ENCODE data around the gene RAB40C. TPM values are rescaled to one million over a fixed set of nuclear protein-coding genes. Genes with fewer than 3 reads are reported as not detected.

The RAB40C gene
- total RNA-seq, 1 donor from 2014 or later: 13.4 TPM

GRCh38 chr16:632486-633335 is 42.8 kb downstream of the RAB40C start:
- H3K4me3 Mint-ChIP-seq (ENCODE audit: low read depth): no peak overlapping the region
- H3K27ac Mint-ChIP-seq: no peak overlapping the region
- no peak for DNase-seq (ENCODE audit: low spot score)
- H3K36me3 Mint-ChIP-seq (ENCODE audit: low read depth): peaks cover 8% of the 10 kb centered on the region
- H3K27me3 Mint-ChIP-seq (ENCODE audit: low read depth): no peaks in the 10 kb centered on the region
- H3K4me1 Mint-ChIP-seq (ENCODE audit: low read depth): peaks cover 5% of the 10 kb centered on the region
- intact Hi-C loops (cut with micrococcal nuclease): no loop called here
- H3K9me3 Mint-ChIP-seq: no peaks in the 10 kb centered on the region

DNA sequence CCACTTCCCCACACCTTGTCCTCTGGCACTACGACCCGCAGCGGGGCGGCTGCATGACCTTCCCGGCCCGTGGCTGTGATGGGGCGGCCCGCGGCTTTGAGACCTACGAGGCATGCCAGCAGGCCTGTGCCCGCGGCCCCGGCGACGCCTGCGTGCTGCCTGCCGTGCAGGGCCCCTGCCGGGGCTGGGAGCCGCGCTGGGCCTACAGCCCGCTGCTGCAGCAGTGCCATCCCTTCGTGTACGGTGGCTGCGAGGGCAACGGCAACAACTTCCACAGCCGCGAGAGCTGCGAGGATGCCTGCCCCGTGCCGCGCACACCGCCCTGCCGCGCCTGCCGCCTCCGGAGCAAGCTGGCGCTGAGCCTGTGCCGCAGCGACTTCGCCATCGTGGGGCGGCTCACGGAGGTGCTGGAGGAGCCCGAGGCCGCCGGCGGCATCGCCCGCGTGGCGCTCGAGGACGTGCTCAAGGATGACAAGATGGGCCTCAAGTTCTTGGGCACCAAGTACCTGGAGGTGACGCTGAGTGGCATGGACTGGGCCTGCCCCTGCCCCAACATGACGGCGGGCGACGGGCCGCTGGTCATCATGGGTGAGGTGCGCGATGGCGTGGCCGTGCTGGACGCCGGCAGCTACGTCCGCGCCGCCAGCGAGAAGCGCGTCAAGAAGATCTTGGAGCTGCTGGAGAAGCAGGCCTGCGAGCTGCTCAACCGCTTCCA is 43.6 kb downstream of the RAB40C start:
- Mint-ChIP-seq H3K27me3 (ENCODE audit: low read depth) (no peaks in the 10 kb centered on the region), H3K27ac (no peak overlapping the region), H3K4me1 (ENCODE audit: low read depth) (peaks cover 5% of the 10 kb centered on the region), H3K9me3 (no peaks in the 10 kb centered on the region), H3K36me3 (ENCODE audit: low read depth) (peaks cover 8% of the 10 kb centered on the region), H3K4me3 (ENCODE audit: low read depth) (peak overlapping the region; percentile 74)
- DNase-seq (ENCODE audit: low spot score): no peak
- intact Hi-C loops (cut with micrococcal nuclease): no loop called here

- peaks cover 5% of the 10 kb centered on the region for H3K4me1 Mint-ChIP-seq (ENCODE audit: low read depth)
- no peaks in the 10 kb centered on the region for H3K27me3 Mint-ChIP-seq (ENCODE audit: low read depth)
- H3K9me3 Mint-ChIP-seq: no peaks in the 10 kb centered on the region
- H3K36me3 Mint-ChIP-seq (ENCODE audit: low read depth): peaks cover 8% of the 10 kb centered on the region
- H3K27ac Mint-ChIP-seq: no peak overlapping the region
- no peak for DNase-seq (ENCODE audit: low spot score)
- intact Hi-C loops (cut with micrococcal nuclease): no loop called here
- H3K4me3 Mint-ChIP-seq (ENCODE audit: low read depth): peak overlapping the region; percentile 74
Observed at GRCh38 chr16:634051-634670, 44.3 kb downstream of the RAB40C start.

- H3K36me3 Mint-ChIP-seq (ENCODE audit: low read depth): peaks cover 8% of the 10 kb centered on the region
- no peaks in the 10 kb centered on the region for H3K27me3 Mint-ChIP-seq (ENCODE audit: low read depth)
- intact Hi-C loops (cut with micrococcal nuclease): loop anchor here (5.0 kb wide), 2 partner anchors 47 to 108 kb away; partner anchors contain the start of genes CAPN15, JMJD8 and STUB1
- no peak for DNase-seq (ENCODE audit: low spot score)
- H3K9me3 Mint-ChIP-seq: no peaks in the 10 kb centered on the region
- H3K4me3 Mint-ChIP-seq (ENCODE audit: low read depth): peak overlapping the region; percentile 74
- H3K27ac Mint-ChIP-seq: peak overlapping the region; percentile 64
- peaks cover 5% of the 10 kb centered on the region for H3K4me1 Mint-ChIP-seq (ENCODE audit: low read depth)
Observed at GRCh38 chr16:634996-635395, 45.1 kb downstream of the RAB40C start.

GRCh38 chr16:635573-636205 is 45.8 kb downstream of the RAB40C start:
- Mint-ChIP-seq H3K9me3 (no peaks in the 10 kb centered on the region), H3K4me1 (ENCODE audit: low read depth) (peaks cover 8% of the 10 kb centered on the region), H3K4me3 (ENCODE audit: low read depth) (peak overlapping the region; percentile 90), H3K36me3 (ENCODE audit: low read depth) (peaks cover 8% of the 10 kb centered on the region), H3K27ac (no peak overlapping the region), H3K27me3 (ENCODE audit: low read depth) (no peaks in the 10 kb centered on the region)
- DNase-seq (ENCODE audit: low spot score): no peak
- intact Hi-C loops (cut with micrococcal nuclease): loop anchor here (1.0 to 5.0 kb wide), 3 partner anchors 46 to 108 kb away; partner anchors contain the start of genes CAPN15, JMJD8 and STUB1

GRCh38 chr16:636206-637080 is 46.6 kb downstream of the RAB40C start, which contains the start of gene METTL26:
Gene METTL26, minus strand, starts transcription at chr16:636305. Its CDS starts 15 bp downstream, at chr16:636290.
- intact Hi-C loops (cut with micrococcal nuclease): loop anchor here (1.0 to 5.0 kb wide), 3 partner anchors 46 to 109 kb away; partner anchors contain the start of genes CAPN15, JMJD8 and STUB1
- peak; percentile 91 for DNase-seq (ENCODE audit: low spot score)
- H3K4me1 Mint-ChIP-seq (ENCODE audit: low read depth): peaks cover 8% of the 10 kb centered on the region
- peak within 1 kb of the TSS; percentile 89 for H3K27ac Mint-ChIP-seq
- H3K36me3 Mint-ChIP-seq (ENCODE audit: low read depth): peaks cover 8% of the 10 kb centered on the region
- peak within 1 kb of the TSS; percentile 90 for H3K4me3 Mint-ChIP-seq (ENCODE audit: low read depth)
- no peaks in the 10 kb centered on the region for H3K27me3 Mint-ChIP-seq (ENCODE audit: low read depth)
- no peaks in the 10 kb centered on the region for H3K9me3 Mint-ChIP-seq

GRCh38 chr16:637081-638018 is 47.5 kb downstream of the RAB40C start:
- Mint-ChIP-seq H3K4me1 (ENCODE audit: low read depth) (peaks cover 8% of the 10 kb centered on the region), H3K9me3 (no peaks in the 10 kb centered on the region), H3K4me3 (ENCODE audit: low read depth) (peak overlapping the region; percentile 90), H3K36me3 (ENCODE audit: low read depth) (peaks cover 8% of the 10 kb centered on the region), H3K27me3 (ENCODE audit: low read depth) (no peaks in the 10 kb centered on the region), H3K27ac (no peak overlapping the region)
- DNase-seq (ENCODE audit: low spot score): peak; percentile 82
- intact Hi-C loops (cut with micrococcal nuclease): loop anchor here (5.0 kb wide), 2 partner anchors 45 to 110 kb away; partner anchors contain the start of genes CAPN15, JMJD8 and STUB1

DNA sequence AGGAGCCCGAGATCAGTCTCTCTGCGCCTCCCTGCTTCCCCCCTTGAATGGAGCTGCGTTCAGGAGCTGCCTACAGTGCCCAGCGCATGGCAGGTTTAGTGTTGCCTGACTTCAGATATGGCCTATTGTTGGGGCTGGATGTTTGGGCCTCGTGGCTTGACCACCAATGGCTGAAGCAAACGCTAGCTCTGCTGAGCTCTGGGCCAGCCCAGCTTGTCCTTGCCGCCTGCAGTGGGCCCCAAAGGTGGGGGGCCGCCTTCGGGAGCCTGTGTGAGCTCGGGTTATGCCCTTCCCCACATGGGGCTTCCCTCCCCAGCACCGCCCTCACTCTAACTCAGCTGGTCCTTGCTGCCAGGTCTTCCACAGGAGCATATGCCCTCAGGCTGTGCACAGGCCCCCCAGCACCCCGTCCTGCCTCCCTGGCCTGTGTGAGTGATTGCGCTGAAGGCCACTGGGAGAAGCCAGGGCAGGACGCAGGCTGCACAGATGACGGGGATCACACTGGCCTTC is 48.2 kb downstream of the RAB40C start:
- no peaks in the 10 kb centered on the region for H3K9me3 Mint-ChIP-seq
- H3K36me3 Mint-ChIP-seq (ENCODE audit: low read depth): peaks cover 8% of the 10 kb centered on the region
- peaks cover 8% of the 10 kb centered on the region for H3K4me1 Mint-ChIP-seq (ENCODE audit: low read depth)
- peak overlapping the region; percentile 21 for H3K4me3 Mint-ChIP-seq (ENCODE audit: low read depth)
- H3K27ac Mint-ChIP-seq: no peak overlapping the region
- intact Hi-C loops (cut with micrococcal nuclease): loop anchor here (5.0 kb wide), 2 partner anchors 44 to 111 kb away; partner anchors contain the start of genes CAPN15, JMJD8 and STUB1
- no peaks in the 10 kb centered on the region for H3K27me3 Mint-ChIP-seq (ENCODE audit: low read depth)
- DNase-seq (ENCODE audit: low spot score): no peak

DNA sequence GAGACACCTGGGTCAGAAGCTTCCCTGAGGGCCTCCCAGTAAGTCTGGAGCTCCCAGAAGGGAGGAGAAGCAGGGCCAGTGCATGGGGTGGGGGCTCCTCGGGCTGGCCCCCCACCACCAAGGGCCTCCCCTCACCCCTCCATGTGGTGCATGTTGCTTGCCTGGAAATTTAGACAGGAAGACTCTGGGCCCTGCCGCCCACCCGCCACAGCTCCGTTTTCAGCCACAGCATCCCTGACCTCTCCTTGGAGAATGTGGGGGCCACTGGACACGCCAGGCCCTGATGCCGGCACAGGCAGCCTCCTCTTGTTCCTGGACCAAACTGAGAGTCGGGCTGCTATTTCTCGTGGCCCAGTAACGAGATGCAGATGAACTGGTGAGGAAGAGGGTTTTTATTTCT is 49.0 kb downstream of the RAB40C start:
- DNase-seq (ENCODE audit: low spot score): no peak
- Mint-ChIP-seq H3K4me1 (ENCODE audit: low read depth) (peaks cover 8% of the 10 kb centered on the region), H3K27ac (no peak overlapping the region), H3K36me3 (ENCODE audit: low read depth) (peaks cover 12% of the 10 kb centered on the region), H3K27me3 (ENCODE audit: low read depth) (no peaks in the 10 kb centered on the region), H3K9me3 (no peaks in the 10 kb centered on the region), H3K4me3 (ENCODE audit: low read depth) (no peak overlapping the region)
- intact Hi-C loops (cut with micrococcal nuclease): loop anchor here (5.0 kb wide), 2 partner anchors 43 to 112 kb away; partner anchors contain the start of genes CAPN15, JMJD8 and STUB1

DNA sequence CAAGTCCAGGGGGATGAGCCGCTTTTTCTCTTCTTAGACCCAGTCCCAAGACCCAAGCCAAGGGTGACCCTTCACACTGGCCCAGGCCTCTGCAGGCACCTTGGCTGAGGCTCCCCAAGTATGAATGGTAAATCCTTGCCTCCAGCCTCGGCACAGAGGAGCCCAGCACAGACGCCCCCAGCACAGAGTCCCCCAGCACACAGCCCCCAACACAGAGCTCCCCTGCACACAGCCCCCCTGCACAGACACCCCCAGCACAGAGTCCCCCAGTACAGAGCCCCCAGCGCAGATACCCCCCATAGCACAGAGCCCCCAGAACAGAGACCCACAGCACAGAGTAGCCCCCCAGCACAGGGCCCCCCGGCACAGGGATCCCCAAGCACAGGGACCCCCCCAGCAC is 50.7 kb downstream of the RAB40C start:
- Mint-ChIP-seq H3K27ac (no peak overlapping the region), H3K4me1 (ENCODE audit: low read depth) (peaks cover 6% of the 10 kb centered on the region), H3K4me3 (ENCODE audit: low read depth) (peak overlapping the region; percentile 72), H3K9me3 (no peaks in the 10 kb centered on the region), H3K27me3 (ENCODE audit: low read depth) (no peaks in the 10 kb centered on the region), H3K36me3 (ENCODE audit: low read depth) (peaks cover 15% of the 10 kb centered on the region)
- no peak for DNase-seq (ENCODE audit: low spot score)
- intact Hi-C loops (cut with micrococcal nuclease): loop anchor here (1.0 to 10.0 kb wide), 2 partner anchors 9 to 974 kb away; partner anchors contain the start of genes CRAMP1, IFT140 and WDR90

All from activated T-helper 2 cell treated with anti-CD3 and anti-CD28 coated beads, Interferon-gamma antibody, Interleukin-2, Interleukin-4, amounts not matched to agents 10 μg/mL and 5 μg/mL and 100 μg/mL, durations not matched to agents 14 hours and 24 hours and 36 hours (primary cell).